CD14-positive monocyte (primary cell): ENCODE measurements around the gene PLCB1. TPM values are rescaled to one million over a fixed set of nuclear protein-coding genes. Genes with fewer than 3 reads are reported as not detected.
A peak's percentile ranks its signal among the peaks of the same experiment; 100 is the strongest.

Source experiments
- DNase-seq, 3 donors: peaks; one replicate each; pipeline ENCODE4 v3.0.0-alpha.2; 2011 to 2022
- H2AFZ ChIP-seq: 2 replicates; pipeline ENCODE4 v1.6.0; 2012; ENCODE audit warnings: mild to moderate bottlenecking, low read depth, low read length, inconsistent platforms; ENCODE audit not compliant: insufficient read depth, poor library complexity, severe bottlenecking
- H3K27ac ChIP-seq, 2 donors: 1 replicate in 1 of 2; 2 replicates in 1 of 2; pipeline ENCODE4 v1.5.1; 2012 to 2013; ENCODE audit warnings: low read length in 2 of 2, control low read depth in 1 of 2, inconsistent platforms in 1 of 2, low read depth in 1 of 2, mild to moderate bottlenecking in 1 of 2
- H3K27me3 ChIP-seq, 2 donors: one replicate each; pipeline versions ENCODE4 v1.6.0 to v1.6.1; 2011 to 2013; ENCODE audit warnings: low read length in 2 of 2; ENCODE audit not compliant: control insufficient read depth in 2 of 2, insufficient read depth in 2 of 2
- H3K36me3 ChIP-seq, 2 donors: replicated peaks in 1 of 2; 1 replicate in 1 of 2; 2 replicates in 1 of 2; pipeline versions ENCODE4 v1.5.1 to v1.6.1; 2012 to 2013; ENCODE audit warnings: low read length in 2 of 2, control low read depth in 1 of 2, inconsistent platforms in 1 of 2, mild to moderate bottlenecking in 1 of 2; ENCODE audit not compliant: insufficient read depth in 2 of 2, control insufficient read depth in 1 of 2
- H3K4me1 ChIP-seq, 2 donors: 1 replicate in 1 of 2; 2 replicates in 1 of 2; pipeline versions ENCODE4 v1.5.1 to v1.6.1; 2012 to 2013; ENCODE audit warnings: low read length in 2 of 2, control low read depth in 1 of 2, inconsistent platforms in 1 of 2, mild to moderate bottlenecking in 1 of 2, moderate library complexity in 1 of 2; ENCODE audit not compliant: insufficient read depth in 2 of 2, control insufficient read depth in 1 of 2
- H3K4me2 ChIP-seq: replicated peaks from 2 replicates; pipeline ENCODE3; 2012; ENCODE audit warnings: low read length, moderate library complexity, mild to moderate bottlenecking; ENCODE audit not compliant: poor library complexity, severe bottlenecking; ENCODE audit errors: extremely low read depth
- H3K4me3 ChIP-seq, 3 experiments: fragments of 200-600 bp in 1 of 3; sonication (generic) in 1 of 3; replicated peaks in 1 of 3; 1 replicate in 2 of 3; 2 replicates in 1 of 3; pipeline ENCODE4 v1.5.1; 2011 to 2013; ENCODE audit warnings: low read length in 3 of 3, mild to moderate bottlenecking in 3 of 3, control low read depth in 2 of 3, low read depth in 2 of 3, inconsistent platforms in 1 of 3, moderate library complexity in 1 of 3
- H3K79me2 ChIP-seq: 2 replicates; pipeline ENCODE4 v1.6.0; 2012; ENCODE audit warnings: mild to moderate bottlenecking, control low read depth, inconsistent platforms, low read length, moderate library complexity; ENCODE audit not compliant: insufficient read depth
- H3K9ac ChIP-seq: 2 replicates; pipeline ENCODE4 v1.6.0; 2017; ENCODE audit warnings: low read length, mild to moderate bottlenecking; ENCODE audit not compliant: insufficient read depth, poor library complexity, severe bottlenecking
- H3K9me3 ChIP-seq, 2 donors: replicated peaks in 1 of 2; 1 replicate in 1 of 2; 2 replicates in 1 of 2; pipeline versions ENCODE4 v1.5.1 to v1.6.1; 2012 to 2013; ENCODE audit warnings: low read length in 2 of 2, control low read depth in 1 of 2; ENCODE audit not compliant: control insufficient read depth in 1 of 2, insufficient read depth in 1 of 2
- H4K20me1 ChIP-seq: 2 replicates; pipeline ENCODE4 v1.6.0; 2012; ENCODE audit warnings: mild to moderate bottlenecking, low read length, control low read depth, moderate library complexity; ENCODE audit not compliant: insufficient read depth
- H3K27ac Mint-ChIP-seq, 7 donors: one replicate each; pipeline ENCODE4 v1.8.0; 2020; ENCODE audit warnings: mild to moderate bottlenecking in 7 of 7, mixed read lengths in 7 of 7, moderate library complexity in 6 of 7, inconsistent platforms in 2 of 7
- H3K27me3 Mint-ChIP-seq, 3 donors: one replicate each; pipeline ENCODE4 v1.8.0; 2021 to 2022; ENCODE audit warnings: low read depth in 3 of 3, mild to moderate bottlenecking in 3 of 3, mixed read lengths in 3 of 3, moderate library complexity in 3 of 3, inconsistent platforms in 1 of 3
- H3K36me3 Mint-ChIP-seq, 2 donors: one replicate each; pipeline ENCODE4 v1.8.0; 2020; ENCODE audit warnings: mixed read lengths in 2 of 2, inconsistent platforms in 1 of 2, mild to moderate bottlenecking in 1 of 2
- H3K4me1 Mint-ChIP-seq: one replicate; pipeline ENCODE4 v1.8.0; 2020; ENCODE audit warnings: mild to moderate bottlenecking, mixed read lengths
- H3K4me3 Mint-ChIP-seq, 2 donors: one replicate each; pipeline ENCODE4 v1.8.0; 2020; ENCODE audit warnings: mild to moderate bottlenecking in 2 of 2, mixed read lengths in 2 of 2, moderate library complexity in 1 of 2
- H3K9me3 Mint-ChIP-seq, 7 donors: one replicate each; pipeline ENCODE4 v1.8.0; 2020 to 2022; ENCODE audit warnings: mixed read lengths in 7 of 7, mild to moderate bottlenecking in 6 of 7, moderate library complexity in 6 of 7, inconsistent platforms in 2 of 7
- WGBS: methylation state at CpG from one replicate; pipeline ENCODE4 v1.1.5; 2013; ENCODE audit warnings: missing lambda C conversion rate; ENCODE audit not compliant: insufficient coverage; 5-methylcytosine and 5-hydroxymethylcytosine counted together
- intact Hi-C, 2 donors: fragments of 100-400 bp; cut with micrococcal nuclease; formaldehyde crosslinking; loops; one replicate each; pipeline versions ENCODE4 v1.15.0 to v1.15.1; 2023
- polyA plus RNA-seq, 3 donors: library from polyadenylated mRNA; depleted of rRNA in 1 of 3; unstranded in 2 of 3; stranded (reverse) in 1 of 3; fragments of 300-500 nt in 2 of 3; fragments of >200 nt in 1 of 3; fragmentation: Illumina TruSeq in 2 of 3; gene quantifications; 1 replicate in 2 of 3; 2 replicates in 1 of 3; pipeline ENCODE4 v1.2.3, GENCODE V29; 2012 to 2021
- TF ChIP-seq, protein P1 (sequence below): fragments of 200-600 bp; IDR thresholded peaks from one replicate; pipeline ENCODE4 v1.8.0; 2022; ENCODE audit warnings: antibody characterized with exemption, mild to moderate bottlenecking

Gene PLCB1
- polyA plus RNA-seq, 3 donors: 8.6 to 16.4 (median 13.2) TPM

DNA sequence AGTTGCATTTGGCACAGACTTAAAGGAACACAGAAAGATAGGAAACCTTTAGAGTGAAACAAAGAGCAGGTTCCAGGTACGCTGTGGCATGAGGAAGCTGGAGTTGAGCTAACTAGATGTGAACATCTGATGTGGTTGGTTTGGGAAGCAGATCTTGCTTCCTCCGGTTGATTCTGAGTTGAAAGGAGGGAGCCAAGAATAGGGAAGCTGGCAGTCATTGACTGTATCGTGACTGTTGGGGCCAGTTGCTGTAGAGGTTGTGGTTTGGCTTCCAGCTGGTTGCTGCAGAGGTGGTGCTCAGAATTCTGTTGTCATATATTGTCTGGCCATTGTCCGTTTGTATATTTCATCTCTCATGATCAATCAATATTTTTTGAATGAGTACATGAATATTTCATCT is 325.9 kb downstream of the PLCB1 start:
- intact Hi-C loops: loop anchor here in 1 of 2 donors (10.0 kb wide), 3 partner anchors 63 to 323 kb away; partner anchors contain the start of gene PLCB1

DNA sequence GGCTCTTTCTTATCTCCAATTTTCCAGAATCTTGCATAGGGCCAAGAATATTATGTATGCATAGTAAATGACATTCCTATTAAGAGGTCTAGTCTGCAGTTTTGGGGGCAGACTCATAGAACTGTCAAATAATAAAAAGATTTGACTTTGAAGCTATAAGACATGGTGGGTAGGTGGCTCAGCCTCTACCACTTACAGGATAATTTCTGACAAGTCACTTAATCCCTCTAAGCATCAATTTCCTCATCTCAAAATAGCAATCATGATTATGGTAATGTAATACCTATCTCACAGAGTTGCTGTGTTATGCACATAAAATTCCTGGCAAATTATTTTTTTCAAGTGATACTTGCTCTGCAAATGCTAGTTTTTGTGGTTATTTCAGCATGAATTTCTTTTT is 329.1 kb downstream of the PLCB1 start:
- no peak overlapping the region for H3K27ac ChIP-seq
- no peaks in the 10 kb centered on the region for H3K36me3 ChIP-seq
- no peak overlapping the region for H3K4me3 ChIP-seq
- Mint-ChIP-seq H3K9me3 (peaks cover 0 to 8% (median 3%) of the 10 kb centered on the region in 7 donors), H3K36me3 (peaks cover 0 to 2% of the 10 kb centered on the region in 2 donors), H3K4me3 (no peak overlapping the region), H3K27ac (peak overlapping the region in 1 of 7 donors; percentile 56), H3K27me3 (no peaks in the 10 kb centered on the region), H3K4me1 (peaks cover 26% of the 10 kb centered on the region)
- no peak for DNase-seq
- H3K79me2 ChIP-seq: peaks cover 4% of the 10 kb centered on the region
- peaks cover 20 to 26% of the 10 kb centered on the region in 2 donors for H3K4me1 ChIP-seq
- no peaks in the 10 kb centered on the region for H3K27me3 ChIP-seq
- no peaks in the 10 kb centered on the region for H4K20me1 ChIP-seq
- no peak overlapping the region for H3K4me2 ChIP-seq
- TF ChIP-seq, protein P1, sequence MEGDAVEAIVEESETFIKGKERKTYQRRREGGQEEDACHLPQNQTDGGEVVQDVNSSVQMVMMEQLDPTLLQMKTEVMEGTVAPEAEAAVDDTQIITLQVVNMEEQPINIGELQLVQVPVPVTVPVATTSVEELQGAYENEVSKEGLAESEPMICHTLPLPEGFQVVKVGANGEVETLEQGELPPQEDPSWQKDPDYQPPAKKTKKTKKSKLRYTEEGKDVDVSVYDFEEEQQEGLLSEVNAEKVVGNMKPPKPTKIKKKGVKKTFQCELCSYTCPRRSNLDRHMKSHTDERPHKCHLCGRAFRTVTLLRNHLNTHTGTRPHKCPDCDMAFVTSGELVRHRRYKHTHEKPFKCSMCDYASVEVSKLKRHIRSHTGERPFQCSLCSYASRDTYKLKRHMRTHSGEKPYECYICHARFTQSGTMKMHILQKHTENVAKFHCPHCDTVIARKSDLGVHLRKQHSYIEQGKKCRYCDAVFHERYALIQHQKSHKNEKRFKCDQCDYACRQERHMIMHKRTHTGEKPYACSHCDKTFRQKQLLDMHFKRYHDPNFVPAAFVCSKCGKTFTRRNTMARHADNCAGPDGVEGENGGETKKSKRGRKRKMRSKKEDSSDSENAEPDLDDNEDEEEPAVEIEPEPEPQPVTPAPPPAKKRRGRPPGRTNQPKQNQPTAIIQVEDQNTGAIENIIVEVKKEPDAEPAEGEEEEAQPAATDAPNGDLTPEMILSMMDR: no peak
- no peaks in the 10 kb centered on the region for H3K9me3 ChIP-seq
- no peak overlapping the region for H2AFZ ChIP-seq
- H3K9ac ChIP-seq: no peak overlapping the region
- intact Hi-C loops: no loop called here

More for the DNA sequence above, 325.9 kb downstream of the PLCB1 start:
- H3K79me2 ChIP-seq: peaks cover 4% of the 10 kb centered on the region
- 0% methylated on average over 2 of the region's 4 CpGs for WGBS
- H2AFZ ChIP-seq: no peak overlapping the region
- H3K4me1 ChIP-seq: peaks cover 34 to 42% of the 10 kb centered on the region in 2 donors
- peak overlapping the region; percentile 49 for H3K4me2 ChIP-seq
- peak; percentile 68 to 82 (median 73) for DNase-seq
- H3K27ac ChIP-seq: peak overlapping the region in 1 of 2 donors; percentile 63
- peak overlapping the region in 1 of 2 donors; percentile 50 for H3K4me3 Mint-ChIP-seq
- no peaks in the 10 kb centered on the region for H4K20me1 ChIP-seq
- H3K36me3 ChIP-seq: no peaks in the 10 kb centered on the region
- H3K9ac ChIP-seq: no peak overlapping the region
- no peaks in the 10 kb centered on the region for H3K27me3 ChIP-seq
- H3K4me1 Mint-ChIP-seq: peaks cover 45% of the 10 kb centered on the region
- H3K9me3 Mint-ChIP-seq: peaks cover 0 to 4% (median 0%) of the 10 kb centered on the region in 7 donors
- TF ChIP-seq, protein P1: no peak
- peak overlapping the region; percentile 59 to 90 (median 81) for H3K27ac Mint-ChIP-seq
- H3K27me3 Mint-ChIP-seq: peaks cover 0 to 4% (median 0%) of the 10 kb centered on the region in 3 donors
- H3K4me3 ChIP-seq: peak overlapping the region in 1 of 3 experiments; percentile 3
- peaks cover 3 to 8% of the 10 kb centered on the region in 2 donors for H3K36me3 Mint-ChIP-seq
- peaks cover 0 to 2% of the 10 kb centered on the region in 2 donors for H3K9me3 ChIP-seq
